Dendritic cell treated with granulocyte-macrophage colony-stimulating factor and Interleukin-4, amounts not matched to agents 40 ng/mL and 50 ng/mL, for 4 days (primary cell): ENCODE results near the gene RBM39.
A peak's percentile ranks its signal among the peaks of the same experiment; 100 is the strongest.
"Not testable (repeated sequence)": the region's sequence is repeated elsewhere in the genome, so short reads cannot be mapped to it uniquely, and the experiment has no call there.

ENCODE experiments used
- H3K27ac Mint-ChIP-seq: one replicate; pipeline ENCODE4 v1.8.0; 2022; ENCODE audit warnings: mild to moderate bottlenecking, mixed read lengths
- H3K27me3 Mint-ChIP-seq: one replicate; pipeline ENCODE4 v1.8.0; 2022; ENCODE audit warnings: mild to moderate bottlenecking, mixed read lengths
- H3K36me3 Mint-ChIP-seq: one replicate; pipeline ENCODE4 v1.8.0; 2022; ENCODE audit warnings: low read depth, mixed read lengths
- H3K4me1 Mint-ChIP-seq: one replicate; pipeline ENCODE4 v1.8.0; 2022; ENCODE audit warnings: low read depth, mixed read lengths
- H3K4me3 Mint-ChIP-seq: one replicate; pipeline ENCODE4 v1.8.0; 2022; ENCODE audit warnings: mild to moderate bottlenecking, moderate library complexity, mixed read lengths
- H3K9me3 Mint-ChIP-seq: one replicate; pipeline ENCODE4 v1.8.0; 2022; ENCODE audit warnings: mixed read lengths
- intact Hi-C: fragments of 100-400 bp; cut with micrococcal nuclease; formaldehyde crosslinking; loops from one replicate; pipeline ENCODE4 v1.15.0; 2022

RBM39 gene

GRCh38 chr20:35702051-35702823 lies 39.8 kb downstream of the RBM39 start:
- Mint-ChIP-seq H3K27ac (no peak overlapping the region), H3K4me1 (peaks cover 36% of the 10 kb centered on the region), H3K27me3 (no peaks in the 10 kb centered on the region), H3K36me3 (peaks cover 77% of the 10 kb centered on the region), H3K9me3 (no peaks in the 10 kb centered on the region), H3K4me3 (no peak overlapping the region)
- intact Hi-C loops: no loop called here

GRCh38 chr20:35700625-35701148 lies 41.4 kb downstream of the RBM39 start:
- H3K9me3 Mint-ChIP-seq: no peaks in the 10 kb centered on the region
- intact Hi-C loops: no loop called here
- no peaks in the 10 kb centered on the region for H3K27me3 Mint-ChIP-seq
- peaks cover 72% of the 10 kb centered on the region for H3K36me3 Mint-ChIP-seq
- peak overlapping the region; percentile 99 for H3K27ac Mint-ChIP-seq
- no peak overlapping the region for H3K4me3 Mint-ChIP-seq
- peaks cover 37% of the 10 kb centered on the region for H3K4me1 Mint-ChIP-seq

GRCh38 chr20:35699957-35700624 lies 42.0 kb downstream of the RBM39 start:
- H3K4me3 Mint-ChIP-seq: peak overlapping the region; percentile 99
- H3K4me1 Mint-ChIP-seq: peaks cover 37% of the 10 kb centered on the region
- intact Hi-C loops: loop anchor here (10.0 kb wide), 1 partner anchor 245 kb away; the partner anchor contains the start of gene CEP250
- H3K36me3 Mint-ChIP-seq: peaks cover 72% of the 10 kb centered on the region
- H3K27me3 Mint-ChIP-seq: no peaks in the 10 kb centered on the region
- H3K27ac Mint-ChIP-seq: peak overlapping the region; percentile 99
- H3K9me3 Mint-ChIP-seq: no peaks in the 10 kb centered on the region

GRCh38 chr20:35699127-35699956 lies 42.7 kb downstream of the RBM39 start, which contains the start of the genes NFS1 and ROMO1:
Gene NFS1 (minus strand): TSS chr20:35699352. CDS start chr20:35699288, 64 bp downstream.
Gene ROMO1 (plus strand): TSS chr20:35699405. CDS start chr20:35699633, 228 bp downstream.
- no peaks in the 10 kb centered on the region for H3K9me3 Mint-ChIP-seq

GRCh38 chr20:35698298-35699126 lies 43.5 kb downstream of the RBM39 start:
- Mint-ChIP-seq H3K27ac (peak overlapping the region; percentile 99), H3K27me3 (no peaks in the 10 kb centered on the region), H3K36me3 (peaks cover 70% of the 10 kb centered on the region), H3K9me3 (no peaks in the 10 kb centered on the region), H3K4me3 (peak overlapping the region; percentile 99), H3K4me1 (peaks cover 37% of the 10 kb centered on the region)
- intact Hi-C loops: loop anchor here (10.0 kb wide), 1 partner anchor 244 kb away; the partner anchor contains the start of gene CEP250

More at GRCh38 chr20:35699127-35699956, 42.7 kb downstream of the RBM39 start, which contains the start of the genes NFS1 and ROMO1:
- intact Hi-C loops: loop anchor here (10.0 kb wide), 1 partner anchor 245 kb away; the partner anchor contains the start of gene CEP250
- H3K27me3 Mint-ChIP-seq: no peaks in the 10 kb centered on the region
- H3K4me1 Mint-ChIP-seq: peaks cover 37% of the 10 kb centered on the region
- H3K4me3 Mint-ChIP-seq: peak within 1 kb of the TSS; percentile 99
- H3K27ac Mint-ChIP-seq: peak within 1 kb of the TSS; percentile 99
- peaks cover 72% of the 10 kb centered on the region for H3K36me3 Mint-ChIP-seq

- intact Hi-C loops: loop anchor here (10.0 kb wide), 1 partner anchor 243 kb away; the partner anchor contains the start of gene CEP250
- H3K4me3 Mint-ChIP-seq: no peak overlapping the region
- H3K27ac Mint-ChIP-seq: peak overlapping the region; percentile 99
- no peaks in the 10 kb centered on the region for H3K9me3 Mint-ChIP-seq
- H3K27me3 Mint-ChIP-seq: no peaks in the 10 kb centered on the region
- peaks cover 70% of the 10 kb centered on the region for H3K36me3 Mint-ChIP-seq
- H3K4me1 Mint-ChIP-seq: peaks cover 37% of the 10 kb centered on the region
These were observed 44.3 kb downstream of the RBM39 start for GRCh38 chr20:35697696-35698297.

- H3K9me3 Mint-ChIP-seq: no peaks in the 10 kb centered on the region
- H3K27me3 Mint-ChIP-seq: no peaks in the 10 kb centered on the region
- H3K27ac Mint-ChIP-seq: no peak overlapping the region
- peaks cover 73% of the 10 kb centered on the region for H3K36me3 Mint-ChIP-seq
- intact Hi-C loops: loop anchor here (10.0 kb wide), 1 partner anchor 241 kb away; the partner anchor contains the start of gene CEP250
- no peak overlapping the region for H3K4me3 Mint-ChIP-seq
- peaks cover 28% of the 10 kb centered on the region for H3K4me1 Mint-ChIP-seq
These were observed 46.1 kb downstream of the RBM39 start for GRCh38 chr20:35695978-35696377.

- no peak overlapping the region for H3K4me3 Mint-ChIP-seq
- H3K27me3 Mint-ChIP-seq: no peaks in the 10 kb centered on the region
- no peak overlapping the region for H3K27ac Mint-ChIP-seq
- H3K36me3 Mint-ChIP-seq: peaks cover 79% of the 10 kb centered on the region
- intact Hi-C loops: loop anchor here (10.0 kb wide), 1 partner anchor 240 kb away; the partner anchor contains the start of gene CEP250
- peaks cover 21% of the 10 kb centered on the region for H3K4me1 Mint-ChIP-seq
- no peaks in the 10 kb centered on the region for H3K9me3 Mint-ChIP-seq
These were observed 46.8 kb downstream of the RBM39 start for GRCh38 chr20:35695245-35695749.

GRCh38 chr20:35690265-35690664 lies 51.8 kb downstream of the RBM39 start:
- H3K4me1 Mint-ChIP-seq: no peaks in the 10 kb centered on the region
- H3K36me3 Mint-ChIP-seq: peaks cover 94% of the 10 kb centered on the region
- H3K9me3 Mint-ChIP-seq: peaks cover 9% of the 10 kb centered on the region
- intact Hi-C loops: loop anchor here (10.0 kb wide), 1 partner anchor 235 kb away; the partner anchor contains the start of gene CEP250
- no peaks in the 10 kb centered on the region for H3K27me3 Mint-ChIP-seq
- no peak overlapping the region for H3K27ac Mint-ChIP-seq
- no peak overlapping the region for H3K4me3 Mint-ChIP-seq

GRCh38 chr20:35686872-35687271 lies 55.2 kb downstream of the RBM39 start:
- intact Hi-C loops, H3K27me3 Mint-ChIP-seq, H3K9me3 Mint-ChIP-seq, H3K4me3 Mint-ChIP-seq, H3K4me1 Mint-ChIP-seq, H3K27ac Mint-ChIP-seq: not testable (repeated sequence)
- peaks cover 76% of the 10 kb centered on the region for H3K36me3 Mint-ChIP-seq

- intact Hi-C loops, H3K27me3 Mint-ChIP-seq, H3K4me1 Mint-ChIP-seq, H3K4me3 Mint-ChIP-seq, H3K9me3 Mint-ChIP-seq, H3K27ac Mint-ChIP-seq: not testable (repeated sequence)
- H3K36me3 Mint-ChIP-seq: peaks cover 67% of the 10 kb centered on the region
These were observed 56.7 kb downstream of the RBM39 start for GRCh38 chr20:35685368-35685767.

- intact Hi-C loops: no loop called here
- Mint-ChIP-seq H3K36me3 (peaks cover 62% of the 10 kb centered on the region), H3K27ac (no peak overlapping the region), H3K27me3 (no peaks in the 10 kb centered on the region), H3K4me3 (no peak overlapping the region), H3K4me1 (peaks cover 14% of the 10 kb centered on the region), H3K9me3 (peaks cover 1% of the 10 kb centered on the region)
These were observed 60.1 kb downstream of the RBM39 start for GRCh38 chr20:35681960-35682359.
